Measurements from ENCODE around the gene OTOG.

The OTOG gene

GRCh38 chr11:17543041-17543440 lies 4.0 kb upstream of the OTOG start:
- DNase-seq: no peak

DNA sequence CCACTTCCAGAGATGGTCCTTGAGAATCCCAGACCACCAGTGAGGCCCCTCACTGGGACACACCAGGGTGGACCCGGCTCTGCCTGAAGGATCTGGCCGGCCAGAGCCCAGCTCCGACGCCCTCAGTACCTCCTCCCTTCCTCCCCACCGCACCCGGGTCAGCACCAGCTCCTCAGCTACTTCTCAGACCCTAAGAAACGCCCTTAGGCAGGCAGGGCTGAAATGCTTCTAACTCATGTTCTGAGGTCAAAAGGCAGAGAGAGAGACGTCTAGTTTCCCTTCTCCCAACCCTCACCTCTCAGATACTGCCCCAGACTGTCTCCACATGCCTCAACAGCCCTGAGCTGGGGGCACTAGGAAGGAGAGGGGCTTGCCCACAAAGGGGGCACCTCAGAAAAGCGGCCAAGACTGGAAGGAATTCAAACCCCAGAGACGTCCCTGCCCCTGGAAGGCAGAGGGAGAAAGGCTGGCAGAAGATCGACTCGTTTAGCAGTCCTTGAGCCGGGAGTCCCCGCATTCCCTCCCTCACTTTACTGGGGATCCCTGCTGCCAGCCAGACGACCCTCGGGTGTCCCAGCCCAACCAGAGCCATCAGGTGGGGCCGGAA lies 3.4 kb upstream of the OTOG start:
- DNase-seq: no peak

DNA sequence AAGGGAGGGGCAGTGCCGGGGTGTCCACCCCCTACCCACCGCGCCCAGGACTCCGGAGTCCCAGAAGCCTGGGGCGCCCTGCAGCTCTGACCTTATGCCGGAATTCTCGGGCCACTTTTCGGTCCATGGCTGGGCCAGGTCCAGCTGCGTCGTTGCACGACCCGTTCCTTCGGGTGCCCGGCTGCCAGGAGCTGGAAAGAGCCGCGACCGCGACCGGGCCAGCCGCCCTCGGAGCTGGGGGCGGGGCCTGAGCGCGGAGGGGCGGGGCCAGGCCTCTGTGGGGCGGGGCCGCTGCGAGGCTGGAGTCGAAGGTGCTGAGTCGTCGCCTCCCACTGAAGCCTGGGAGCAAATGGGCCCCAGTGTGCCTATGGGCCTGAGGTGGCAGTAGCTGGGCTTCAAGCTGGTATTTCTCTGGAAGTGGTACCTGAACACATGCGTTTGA lies 2.9 kb upstream of the OTOG start, which contains the start of gene USH1C:
Gene USH1C, minus strand, starts transcription at position 236 of the 442 bp plus-strand sequence. Its CDS starts 109 bp downstream, at position 127.
- no peak for DNase-seq

DNA sequence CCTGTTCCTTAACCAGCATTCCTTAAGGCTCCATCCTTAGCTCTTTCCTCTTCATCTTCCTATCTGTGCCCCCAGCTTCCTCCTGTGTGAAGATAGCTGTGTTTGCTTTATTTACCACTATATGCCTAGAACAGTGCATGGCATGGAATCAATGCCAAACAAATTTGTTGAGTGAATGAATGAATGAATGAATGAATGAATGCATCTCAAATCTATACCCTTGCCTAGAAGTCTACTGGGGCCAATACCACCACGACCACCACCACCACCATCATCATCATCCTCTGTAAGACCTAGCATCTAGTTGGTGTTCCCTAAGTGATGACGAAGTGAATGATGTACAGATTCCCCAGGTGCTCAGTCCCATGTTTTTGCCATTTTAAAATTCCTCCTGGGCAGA lies 819 bp upstream of the OTOG start:
- no peak for DNase-seq

GRCh38 chr11:17547932-17548331 lies 873 bp downstream of the OTOG start:
- DNase-seq: no peak

DNA sequence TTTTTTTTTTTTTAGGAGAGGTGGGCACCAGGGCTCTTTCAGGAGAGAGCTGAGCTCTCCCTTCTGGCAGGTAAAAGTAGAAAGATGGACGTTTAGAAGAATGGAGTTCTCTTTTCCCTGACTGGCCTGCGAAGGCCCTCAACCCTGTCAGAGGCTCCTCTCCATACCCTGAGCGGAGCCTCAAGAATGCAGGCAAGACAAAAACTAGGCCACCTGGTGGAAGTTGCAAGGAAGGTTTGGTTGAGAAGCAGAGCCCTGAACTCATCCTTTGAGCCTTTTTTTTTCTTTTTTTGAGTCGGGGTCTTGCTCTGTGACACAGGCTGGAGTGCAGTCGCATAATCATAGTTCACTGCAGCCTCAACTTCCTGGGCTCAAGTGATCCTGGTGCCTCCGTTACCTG lies 1.4 kb downstream of the OTOG start:
- no peak for DNase-seq

GRCh38 chr11:17550450-17551346 lies 3.6 kb downstream of the OTOG start:
- DNase-seq: no peak

- no peak for DNase-seq
Measured at GRCh38 chr11:17551347-17552040, 4.4 kb downstream of the OTOG start.

GRCh38 chr11:17552041-17552355 lies 4.9 kb downstream of the OTOG start:
- no peak for DNase-seq

DNA sequence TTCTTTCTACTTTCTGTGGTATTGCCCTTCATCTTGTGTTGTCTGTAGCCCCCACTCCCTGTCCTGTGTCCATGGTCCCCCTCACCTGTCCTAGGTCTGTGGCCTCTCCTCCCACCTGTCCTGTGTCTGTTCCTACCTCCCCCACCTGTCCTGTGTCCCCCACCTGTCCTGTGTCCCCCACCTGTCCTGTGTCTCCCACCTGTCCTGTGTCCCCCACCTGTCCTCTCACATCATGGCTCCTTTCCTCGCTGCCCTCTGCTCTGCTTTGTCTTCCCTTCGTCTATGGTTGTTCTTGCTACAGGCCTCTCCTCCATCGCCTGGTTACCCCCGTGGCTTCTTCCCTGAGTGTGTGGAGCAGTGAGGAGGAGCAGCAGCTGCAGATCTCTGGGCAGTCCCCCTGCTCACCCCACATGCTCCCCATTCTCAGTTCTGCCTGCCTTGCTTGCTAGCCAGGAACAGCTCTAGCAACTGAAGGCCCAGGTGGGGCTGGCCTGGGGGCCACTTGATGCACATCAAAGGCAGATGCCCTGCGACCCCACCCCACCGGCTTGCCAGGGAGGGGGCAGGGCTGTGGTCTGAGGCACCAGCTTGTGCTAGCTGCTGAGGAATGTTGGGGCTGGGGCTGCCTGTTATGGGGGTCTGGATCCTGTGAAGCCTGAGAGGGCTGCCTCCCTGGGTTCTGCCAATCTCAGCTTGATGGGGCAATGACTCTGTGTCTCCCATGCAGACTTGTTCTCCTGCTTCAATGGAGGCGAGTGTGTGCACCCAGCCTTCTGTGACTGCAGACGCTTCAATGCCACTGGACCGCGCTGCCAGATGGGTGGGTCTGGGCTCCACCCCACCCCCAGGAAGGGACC lies 5.6 kb downstream of the OTOG start:
- DNase-seq: no peak

DNA sequence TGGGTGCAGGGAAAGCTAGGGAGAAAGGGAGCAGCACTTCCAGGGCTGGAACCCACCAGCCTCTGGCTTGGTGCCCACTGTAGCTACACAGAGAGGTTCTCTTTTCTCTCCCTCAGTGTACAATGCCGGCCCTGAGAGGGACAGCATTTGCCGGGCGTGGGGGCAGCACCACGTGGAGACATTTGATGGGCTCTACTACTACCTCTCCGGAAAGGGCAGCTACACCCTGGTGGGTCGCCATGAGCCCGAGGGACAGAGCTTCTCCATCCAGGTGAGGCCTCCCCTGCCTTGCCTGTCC lies 6.1 kb downstream of the OTOG start:
- no peak for DNase-seq

DNA sequence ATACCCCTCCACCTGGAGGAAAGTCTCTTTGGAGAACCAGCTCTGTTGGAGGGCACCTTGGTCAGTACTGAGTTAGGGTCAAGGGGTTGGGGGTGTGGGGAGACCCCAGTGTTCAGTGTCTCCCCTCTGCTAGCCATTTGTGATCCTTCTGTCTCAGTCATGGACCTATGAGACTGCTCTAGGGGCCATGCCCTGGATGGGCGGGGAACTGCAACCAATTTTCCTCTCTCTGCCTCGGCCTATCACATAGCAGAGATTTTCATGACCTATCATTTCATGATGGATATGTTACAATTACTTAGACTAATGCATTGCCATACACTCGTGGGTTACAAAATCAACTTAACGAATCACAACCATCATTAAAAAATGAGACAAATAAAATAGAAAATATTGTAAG lies 7.4 kb downstream of the OTOG start:
- DNase-seq: no peak

DNA sequence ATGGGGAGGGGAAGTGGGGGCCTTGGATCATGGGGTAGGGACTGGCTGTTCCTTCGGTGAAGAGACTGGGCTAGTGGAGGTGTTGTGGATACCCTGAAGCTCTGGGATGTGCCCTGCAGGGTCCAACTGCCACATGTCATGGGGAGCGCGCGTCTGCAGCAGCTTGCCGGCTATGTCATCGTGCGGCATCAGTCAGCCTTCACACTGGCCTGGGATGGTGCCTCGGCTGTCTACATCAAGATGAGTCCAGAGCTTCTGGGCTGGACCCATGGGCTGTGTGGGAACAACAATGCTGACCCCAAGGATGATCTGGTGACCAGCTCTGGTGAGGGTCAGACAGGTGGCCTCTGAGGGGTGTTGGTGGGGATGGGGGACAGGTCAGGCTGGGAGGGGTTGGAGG lies 9.9 kb downstream of the OTOG start:
- no peak for DNase-seq

DNA sequence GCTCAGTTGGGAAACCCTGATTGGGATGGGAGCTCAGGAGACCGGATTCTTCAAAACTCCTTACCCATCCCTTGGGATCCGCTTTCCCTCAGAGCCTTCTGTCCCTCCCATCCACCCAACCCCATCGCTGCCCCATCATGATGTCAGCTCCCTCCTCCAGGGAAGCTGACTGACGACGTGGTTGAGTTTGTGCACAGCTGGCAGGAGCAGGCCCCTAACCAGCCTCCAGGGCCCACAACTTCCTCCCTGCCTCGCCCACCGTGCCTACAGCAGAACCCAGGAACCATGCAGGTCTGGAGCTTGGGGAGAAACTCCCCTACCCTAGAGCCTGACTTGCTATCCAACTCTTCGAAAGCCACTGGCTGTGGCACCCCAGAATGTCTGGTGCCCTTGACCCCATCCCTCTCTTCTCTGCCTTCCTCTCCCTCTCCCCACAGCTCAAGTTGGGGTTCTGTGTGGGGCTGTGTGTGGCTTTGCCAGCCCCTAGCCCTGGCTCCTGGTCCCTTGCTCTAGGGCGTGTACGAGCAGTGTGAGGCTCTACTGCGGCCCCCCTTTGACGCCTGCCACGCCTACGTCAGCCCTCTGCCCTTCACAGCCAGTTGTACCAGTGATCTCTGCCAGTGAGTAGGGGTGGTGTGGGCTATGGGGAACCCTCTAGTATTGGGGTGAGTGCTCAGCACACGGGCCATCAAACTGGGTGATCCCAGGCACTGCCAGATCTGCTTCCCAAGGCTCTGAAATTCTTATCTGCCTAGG lies 11.1 kb downstream of the OTOG start:
- DNase-seq: no peak

DNA sequence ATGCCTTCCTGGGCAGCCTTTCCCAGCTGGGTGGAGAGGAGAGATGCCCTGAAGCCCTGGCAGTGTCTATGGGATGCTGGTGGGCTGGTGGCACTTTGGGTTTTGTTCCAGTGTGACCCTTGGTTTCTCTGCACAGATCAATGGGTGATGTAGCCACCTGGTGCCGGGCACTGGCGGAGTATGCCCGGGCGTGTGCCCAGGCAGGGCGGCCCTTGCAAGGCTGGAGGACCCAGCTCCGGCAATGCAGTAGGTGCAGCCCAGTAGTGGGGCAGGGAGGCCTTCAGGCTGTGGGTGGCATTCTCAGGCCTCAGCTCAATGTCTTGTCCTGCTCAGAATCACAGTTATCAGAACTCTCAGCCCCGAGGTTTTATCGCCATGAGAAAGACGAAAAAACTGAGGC lies 11.9 kb downstream of the OTOG start:
- DNase-seq: no peak

DNA sequence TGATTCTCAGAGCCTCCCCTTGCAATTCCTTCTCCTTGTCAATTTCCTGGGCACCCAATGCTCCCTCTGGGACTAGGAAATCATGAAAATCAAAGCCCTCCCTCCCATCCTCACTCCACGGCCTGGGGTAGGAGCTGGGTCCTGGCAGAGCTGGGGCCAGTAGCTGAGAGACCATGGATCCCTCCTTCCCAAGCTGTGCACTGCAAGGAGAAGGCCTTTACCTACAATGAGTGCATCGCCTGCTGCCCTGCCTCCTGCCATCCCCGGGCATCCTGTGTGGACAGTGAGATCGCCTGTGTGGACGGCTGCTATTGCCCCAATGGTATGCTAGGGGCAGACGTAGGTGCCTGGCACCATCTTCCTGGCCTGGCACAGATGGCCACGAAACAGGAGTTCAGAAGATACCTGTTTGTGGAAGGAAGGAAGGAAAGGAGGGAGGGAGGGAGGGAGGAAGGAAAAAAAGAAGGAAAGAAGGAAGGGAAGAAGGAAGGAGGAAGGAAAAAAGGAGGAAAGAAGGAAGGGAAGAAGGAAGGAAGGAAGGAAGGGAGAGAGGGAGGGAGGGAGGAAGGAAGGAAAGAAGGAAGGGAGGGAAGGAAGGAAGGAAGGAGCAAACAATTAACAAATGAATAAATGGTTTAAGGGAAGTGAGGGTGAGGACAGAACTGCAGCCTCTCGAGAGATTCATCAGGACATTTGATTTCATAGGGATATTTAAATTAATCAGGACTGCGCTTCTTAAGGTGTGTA lies 12.5 kb downstream of the OTOG start:
- no peak for DNase-seq

GRCh38 chr11:17560281-17561110 lies 13.4 kb downstream of the OTOG start:
- DNase-seq: no peak

GRCh38 chr11:17561111-17561415 lies 14.0 kb downstream of the OTOG start:
- no peak for DNase-seq

DNA sequence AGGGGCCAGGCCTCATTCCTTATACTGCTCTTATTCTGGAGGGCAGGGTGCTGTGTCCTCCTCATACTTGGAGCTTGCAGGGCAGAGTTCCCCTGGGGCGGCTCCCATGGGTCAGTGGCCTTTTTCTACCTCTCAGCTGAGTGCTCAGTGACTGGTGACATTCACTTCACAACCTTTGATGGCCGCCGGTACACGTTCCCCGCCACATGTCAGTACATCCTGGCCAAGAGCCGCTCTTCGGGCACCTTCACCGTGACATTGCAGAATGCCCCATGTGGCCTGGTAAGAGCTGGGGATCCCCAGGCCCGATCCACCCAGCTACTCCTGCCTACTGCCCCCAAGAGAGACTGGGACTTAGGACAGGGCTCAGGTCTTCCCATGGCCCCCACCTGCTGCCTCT lies 14.5 kb downstream of the OTOG start:
- DNase-seq: no peak

GRCh38 chr11:17563231-17563646 lies 16.2 kb downstream of the OTOG start:
- no peak for DNase-seq

Measured in NCI-H2107 (cell line).